GM12874 (cell line): ENCODE data around the gene WDR49.

Experiments
- CTCF ChIP-seq: IDR thresholded peaks from 2 replicates; pipeline ENCODE4 v1.5.1; 2011; ENCODE audit warnings: low read depth, mild to moderate bottlenecking, control low read depth, low read length, moderate library complexity; ENCODE audit not compliant: insufficient read depth

WDR49 gene

DNA sequence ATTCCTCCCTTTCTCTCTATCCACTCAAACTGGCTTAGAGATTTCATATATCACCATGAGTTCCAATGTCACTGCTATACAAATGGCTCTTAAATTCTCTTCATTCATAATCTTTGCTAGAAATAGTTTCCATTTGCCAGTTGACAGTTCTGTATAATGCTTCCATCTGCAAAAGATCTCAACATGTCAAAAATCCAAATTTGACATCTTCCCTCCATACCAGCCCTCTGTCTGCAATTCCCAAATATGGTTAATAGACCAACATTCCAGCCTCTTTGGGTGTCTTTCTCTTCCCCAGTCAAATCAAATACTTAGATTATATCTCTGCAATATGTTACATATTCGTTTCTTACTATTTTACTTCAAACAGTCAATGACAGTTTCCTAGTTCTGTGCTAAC lies 115.7 kb downstream of the WDR49 start:
- no peak for TF ChIP-seq CTCF

DNA sequence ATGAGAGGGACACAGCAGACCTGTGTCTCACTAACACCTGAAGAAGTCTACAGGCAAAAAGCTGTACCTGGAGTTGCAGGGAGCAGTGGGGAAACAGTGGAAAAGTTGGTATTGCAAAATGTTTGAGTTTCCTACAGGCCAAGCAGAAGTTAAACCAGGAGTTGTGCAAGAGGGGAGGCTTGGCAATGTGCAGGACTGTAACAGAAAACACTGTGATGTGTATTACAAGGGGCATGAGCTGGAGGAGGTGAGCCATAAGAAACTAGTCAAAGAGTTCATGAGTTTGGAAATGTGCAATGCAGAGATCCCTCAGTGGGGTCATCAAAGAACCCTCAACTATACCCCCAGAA lies 132.8 kb downstream of the WDR49 start:
- TF ChIP-seq CTCF: no peak

GRCh38 chr3:167520266-167521005 lies 133.3 kb downstream of the WDR49 start:
- TF ChIP-seq CTCF: no peak

- no peak for TF ChIP-seq CTCF
These were observed 145.8 kb downstream of the WDR49 start for GRCh38 chr3:167507954-167508353.

DNA sequence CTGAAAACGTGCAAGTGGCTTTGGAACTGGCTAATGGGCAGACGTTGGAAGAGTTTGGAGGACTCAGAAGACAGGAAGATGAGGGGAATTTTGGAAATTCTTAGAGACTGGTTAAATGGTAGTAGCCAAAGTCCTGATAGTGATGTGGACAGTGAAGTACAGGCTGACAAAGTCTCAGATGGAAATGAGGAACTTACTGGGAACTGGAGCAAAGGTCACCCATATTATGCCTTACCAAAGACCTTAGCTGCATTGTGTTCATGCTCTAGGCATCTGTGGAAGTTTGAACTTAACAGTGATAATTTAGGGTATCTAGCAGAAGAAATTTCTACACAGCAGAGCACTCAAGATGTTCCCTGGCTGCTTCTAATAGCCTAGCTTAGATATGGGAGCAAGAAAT lies 151.3 kb downstream of the WDR49 start:
- no peak for TF ChIP-seq CTCF

- TF ChIP-seq CTCF: no peak
These were observed 151.8 kb downstream of the WDR49 start for GRCh38 chr3:167501941-167502340.

GRCh38 chr3:167497903-167498302 lies 155.8 kb downstream of the WDR49 start:
- TF ChIP-seq CTCF: no peak
